HEK293 (cell line): ENCODE results near the gene ILF3.

Source experiments
- EGR2 ChIP-seq: fragments of 450-650 bp; formaldehyde crosslinking; IDR thresholded peaks from 2 replicates; pipeline ENCODE4 v1.5.1; 2016; ENCODE audit warnings: low read depth, missing biosample characterization, missing genetic modification characterization
- GLI4 ChIP-seq: fragments of 450-650 bp; formaldehyde crosslinking; IDR thresholded peaks from 2 replicates; pipeline ENCODE4 v1.5.1; 2016; ENCODE audit warnings: missing biosample characterization, missing genetic modification characterization
- OSR2 ChIP-seq: fragments of 450-650 bp; formaldehyde crosslinking; IDR thresholded peaks from 2 replicates; pipeline ENCODE4 v1.5.1; 2016; ENCODE audit warnings: missing biosample characterization, missing genetic modification characterization
- YY2 ChIP-seq: fragments of 450-650 bp; formaldehyde crosslinking; IDR thresholded peaks from 2 replicates; pipeline ENCODE4 v1.5.1; 2016; ENCODE audit warnings: missing biosample characterization, missing genetic modification characterization
- ZNF133 ChIP-seq: fragments of 450-650 bp; formaldehyde crosslinking; IDR thresholded peaks from 2 replicates; pipeline ENCODE4 v1.5.1; 2016; ENCODE audit warnings: missing biosample characterization, missing genetic modification characterization
- ZNF248 ChIP-seq: fragments of 450-650 bp; formaldehyde crosslinking; IDR thresholded peaks from 2 replicates; pipeline ENCODE4 v1.5.1; 2017; ENCODE audit warnings: missing biosample characterization, missing genetic modification characterization
- ZNF404 ChIP-seq: fragments of 450-650 bp; formaldehyde crosslinking; IDR thresholded peaks from 2 replicates; pipeline ENCODE4 v1.5.1; 2017; ENCODE audit warnings: missing biosample characterization, missing genetic modification characterization
- ZNF654 ChIP-seq: fragments of 450-650 bp; formaldehyde crosslinking; IDR thresholded peaks from 2 replicates; pipeline ENCODE4 v1.5.1; 2016; ENCODE audit warnings: low read depth, missing biosample characterization, missing genetic modification characterization
- ZNF791 ChIP-seq: fragments of 450-650 bp; formaldehyde crosslinking; IDR thresholded peaks from 2 replicates; pipeline ENCODE4 v1.5.1; 2016; ENCODE audit warnings: missing biosample characterization, missing genetic modification characterization
- TF ChIP-seq, protein P1 (sequence below): fragments of 450-650 bp; formaldehyde crosslinking; IDR thresholded peaks from 2 replicates; pipeline ENCODE4 v1.5.1; 2016; ENCODE audit warnings: missing biosample characterization, missing genetic modification characterization
- TF ChIP-seq, protein P2 (sequence below): fragments of 450-650 bp; formaldehyde crosslinking; conservative IDR thresholded peaks from 2 replicates; pipeline ENCODE4 v1.5.1; 2016; ENCODE audit warnings: low read depth, missing biosample characterization, missing genetic modification characterization
- TF ChIP-seq, protein P3 (sequence below): fragments of 450-650 bp; formaldehyde crosslinking; IDR thresholded peaks from 2 replicates; pipeline ENCODE4 v1.5.1; 2016; ENCODE audit warnings: missing biosample characterization, missing genetic modification characterization
- TF ChIP-seq, protein P4 (sequence below): fragments of 450-650 bp; formaldehyde crosslinking; IDR thresholded peaks from 2 replicates; pipeline ENCODE4 v1.5.1; 2016; ENCODE audit warnings: missing biosample characterization, missing genetic modification characterization
- TF ChIP-seq, protein P5 (sequence below): fragments of 450-650 bp; formaldehyde crosslinking; IDR thresholded peaks from 2 replicates; pipeline ENCODE4 v1.5.1; 2016; ENCODE audit warnings: missing biosample characterization, missing genetic modification characterization, low read depth
- TF ChIP-seq, protein P6 (sequence below): fragments of 450-650 bp; formaldehyde crosslinking; IDR thresholded peaks from 2 replicates; pipeline ENCODE4 v1.5.1; 2016; ENCODE audit warnings: missing biosample characterization, missing genetic modification characterization
- TF ChIP-seq, protein P7 (sequence below): fragments of 450-650 bp; formaldehyde crosslinking; IDR thresholded peaks from 2 replicates; pipeline ENCODE4 v1.5.0; 2017; ENCODE audit warnings: missing biosample characterization, missing genetic modification characterization, borderline replicate concordance
- TF ChIP-seq, protein P8 (sequence below): fragments of 450-650 bp; formaldehyde crosslinking; IDR thresholded peaks from 2 replicates; pipeline ENCODE4 v1.5.1; 2016; ENCODE audit warnings: missing biosample characterization, missing genetic modification characterization

Gene ILF3

DNA sequence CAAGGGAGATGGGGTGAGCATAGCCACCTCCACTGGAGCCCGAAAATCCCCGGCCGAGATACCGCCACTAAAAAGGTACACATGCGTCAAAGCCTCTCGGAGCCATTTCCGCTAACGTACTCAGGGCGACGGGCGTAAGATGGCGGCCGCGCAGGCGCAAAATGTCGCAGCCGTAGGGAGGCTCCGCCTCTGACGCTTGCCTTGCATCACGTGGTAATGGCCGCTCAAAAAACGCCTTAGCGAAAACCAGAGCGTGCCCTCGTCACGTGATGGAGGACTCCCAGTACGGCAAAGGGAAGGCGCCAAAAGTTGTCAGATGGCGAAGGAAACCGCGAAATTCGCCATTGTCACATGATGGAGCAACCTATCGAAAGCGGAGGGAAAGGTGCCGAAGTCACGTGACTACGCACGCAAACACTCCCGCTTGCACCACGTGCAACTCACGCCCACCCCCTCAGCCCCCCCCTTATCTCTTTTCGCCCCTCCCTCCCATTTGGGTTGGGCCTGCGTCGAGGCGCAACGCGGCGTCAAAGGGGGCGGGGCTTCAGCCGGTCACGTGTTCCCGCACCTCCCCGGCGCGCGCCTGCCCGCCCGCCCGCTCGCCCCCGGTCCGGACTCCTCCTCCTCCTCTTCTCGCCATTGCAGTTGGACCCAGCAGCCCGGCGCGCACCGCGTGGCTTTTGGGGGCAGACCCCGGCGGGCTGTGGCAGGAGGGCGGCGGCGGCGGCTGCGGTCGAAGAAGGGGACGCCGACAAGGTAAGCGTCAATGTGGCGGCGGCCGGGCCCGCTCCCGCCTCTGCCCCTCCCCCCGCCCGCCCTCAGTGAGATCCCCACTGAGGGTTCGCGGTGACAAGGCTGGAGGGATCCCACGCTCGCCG, at the start of gene ILF3 (continued):
- TF ChIP-seq, protein P1, sequence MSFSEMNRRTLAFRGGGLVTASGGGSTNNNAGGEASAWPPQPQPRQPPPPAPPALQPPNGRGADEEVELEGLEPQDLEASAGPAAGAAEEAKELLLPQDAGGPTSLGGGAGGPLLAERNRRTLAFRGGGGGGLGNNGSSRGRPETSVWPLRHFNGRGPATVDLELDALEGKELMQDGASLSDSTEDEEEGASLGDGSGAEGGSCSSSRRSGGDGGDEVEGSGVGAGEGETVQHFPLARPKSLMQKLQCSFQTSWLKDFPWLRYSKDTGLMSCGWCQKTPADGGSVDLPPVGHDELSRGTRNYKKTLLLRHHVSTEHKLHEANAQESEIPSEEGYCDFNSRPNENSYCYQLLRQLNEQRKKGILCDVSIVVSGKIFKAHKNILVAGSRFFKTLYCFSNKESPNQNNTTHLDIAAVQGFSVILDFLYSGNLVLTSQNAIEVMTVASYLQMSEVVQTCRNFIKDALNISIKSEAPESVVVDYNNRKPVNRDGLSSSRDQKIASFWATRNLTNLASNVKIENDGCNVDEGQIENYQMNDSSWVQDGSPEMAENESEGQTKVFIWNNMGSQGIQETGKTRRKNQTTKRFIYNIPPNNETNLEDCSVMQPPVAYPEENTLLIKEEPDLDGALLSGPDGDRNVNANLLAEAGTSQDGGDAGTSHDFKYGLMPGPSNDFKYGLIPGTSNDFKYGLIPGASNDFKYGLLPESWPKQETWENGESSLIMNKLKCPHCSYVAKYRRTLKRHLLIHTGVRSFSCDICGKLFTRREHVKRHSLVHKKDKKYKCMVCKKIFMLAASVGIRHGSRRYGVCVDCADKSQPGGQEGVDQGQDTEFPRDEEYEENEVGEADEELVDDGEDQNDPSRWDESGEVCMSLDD (tag by site-specific recombination) = peak; percentile 85
- TF ChIP-seq YY2 (tag by site-specific recombination) = peak; percentile 96
- TF ChIP-seq OSR2 (tag by site-specific recombination) = no peak; the same call in 1 of the 2 replicates
- TF ChIP-seq, protein P2, sequence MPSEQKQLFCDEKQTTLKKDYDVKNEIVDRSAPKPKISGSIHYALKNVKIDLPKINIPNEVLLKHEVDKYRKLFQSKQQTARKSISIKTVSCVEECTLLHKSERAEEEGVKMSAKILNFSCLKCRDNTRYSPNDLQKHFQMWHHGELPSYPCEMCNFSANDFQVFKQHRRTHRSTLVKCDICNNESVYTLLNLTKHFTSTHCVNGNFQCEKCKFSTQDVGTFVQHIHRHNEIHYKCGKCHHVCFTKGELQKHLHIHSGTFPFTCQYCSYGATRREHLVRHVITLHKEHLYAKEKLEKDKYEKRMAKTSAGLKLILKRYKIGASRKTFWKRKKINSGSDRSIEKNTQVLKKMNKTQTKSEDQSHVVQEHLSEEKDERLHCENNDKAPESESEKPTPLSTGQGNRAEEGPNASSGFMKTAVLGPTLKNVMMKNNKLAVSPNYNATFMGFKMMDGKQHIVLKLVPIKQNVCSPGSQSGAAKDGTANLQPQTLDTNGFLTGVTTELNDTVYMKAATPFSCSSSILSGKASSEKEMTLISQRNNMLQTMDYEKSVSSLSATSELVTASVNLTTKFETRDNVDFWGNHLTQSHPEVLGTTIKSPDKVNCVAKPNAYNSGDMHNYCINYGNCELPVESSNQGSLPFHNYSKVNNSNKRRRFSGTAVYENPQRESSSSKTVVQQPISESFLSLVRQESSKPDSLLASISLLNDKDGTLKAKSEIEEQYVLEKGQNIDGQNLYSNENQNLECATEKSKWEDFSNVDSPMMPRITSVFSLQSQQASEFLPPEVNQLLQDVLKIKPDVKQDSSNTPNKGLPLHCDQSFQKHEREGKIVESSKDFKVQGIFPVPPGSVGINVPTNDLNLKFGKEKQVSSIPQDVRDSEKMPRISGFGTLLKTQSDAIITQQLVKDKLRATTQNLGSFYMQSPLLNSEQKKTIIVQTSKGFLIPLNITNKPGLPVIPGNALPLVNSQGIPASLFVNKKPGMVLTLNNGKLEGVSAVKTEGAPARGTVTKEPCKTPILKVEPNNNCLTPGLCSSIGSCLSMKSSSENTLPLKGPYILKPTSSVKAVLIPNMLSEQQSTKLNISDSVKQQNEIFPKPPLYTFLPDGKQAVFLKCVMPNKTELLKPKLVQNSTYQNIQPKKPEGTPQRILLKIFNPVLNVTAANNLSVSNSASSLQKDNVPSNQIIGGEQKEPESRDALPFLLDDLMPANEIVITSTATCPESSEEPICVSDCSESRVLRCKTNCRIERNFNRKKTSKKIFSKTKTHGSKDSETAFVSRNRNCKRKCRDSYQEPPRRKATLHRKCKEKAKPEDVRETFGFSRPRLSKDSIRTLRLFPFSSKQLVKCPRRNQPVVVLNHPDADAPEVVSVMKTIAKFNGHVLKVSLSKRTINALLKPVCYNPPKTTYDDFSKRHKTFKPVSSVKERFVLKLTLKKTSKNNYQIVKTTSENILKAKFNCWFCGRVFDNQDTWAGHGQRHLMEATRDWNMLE (tag by site-specific recombination) = peak; percentile 63
- peak; percentile 77 for TF ChIP-seq EGR2 (tag by site-specific recombination)
- TF ChIP-seq, protein P3, sequence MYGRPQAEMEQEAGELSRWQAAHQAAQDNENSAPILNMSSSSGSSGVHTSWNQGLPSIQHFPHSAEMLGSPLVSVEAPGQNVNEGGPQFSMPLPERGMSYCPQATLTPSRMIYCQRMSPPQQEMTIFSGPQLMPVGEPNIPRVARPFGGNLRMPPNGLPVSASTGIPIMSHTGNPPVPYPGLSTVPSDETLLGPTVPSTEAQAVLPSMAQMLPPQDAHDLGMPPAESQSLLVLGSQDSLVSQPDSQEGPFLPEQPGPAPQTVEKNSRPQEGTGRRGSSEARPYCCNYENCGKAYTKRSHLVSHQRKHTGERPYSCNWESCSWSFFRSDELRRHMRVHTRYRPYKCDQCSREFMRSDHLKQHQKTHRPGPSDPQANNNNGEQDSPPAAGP (tag by site-specific recombination) = peak; percentile 99
- no peak for TF ChIP-seq GLI4 (tag by site-specific recombination)
- no peak for TF ChIP-seq ZNF404 (tag by site-specific recombination)
- TF ChIP-seq, protein P4, sequence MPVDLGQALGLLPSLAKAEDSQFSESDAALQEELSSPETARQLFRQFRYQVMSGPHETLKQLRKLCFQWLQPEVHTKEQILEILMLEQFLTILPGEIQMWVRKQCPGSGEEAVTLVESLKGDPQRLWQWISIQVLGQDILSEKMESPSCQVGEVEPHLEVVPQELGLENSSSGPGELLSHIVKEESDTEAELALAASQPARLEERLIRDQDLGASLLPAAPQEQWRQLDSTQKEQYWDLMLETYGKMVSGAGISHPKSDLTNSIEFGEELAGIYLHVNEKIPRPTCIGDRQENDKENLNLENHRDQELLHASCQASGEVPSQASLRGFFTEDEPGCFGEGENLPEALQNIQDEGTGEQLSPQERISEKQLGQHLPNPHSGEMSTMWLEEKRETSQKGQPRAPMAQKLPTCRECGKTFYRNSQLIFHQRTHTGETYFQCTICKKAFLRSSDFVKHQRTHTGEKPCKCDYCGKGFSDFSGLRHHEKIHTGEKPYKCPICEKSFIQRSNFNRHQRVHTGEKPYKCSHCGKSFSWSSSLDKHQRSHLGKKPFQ (tag by site-specific recombination) = peak; percentile 83
- no peak for TF ChIP-seq ZNF654 (tag by site-specific recombination)
- TF ChIP-seq ZNF248 (tag by site-specific recombination) = no peak
- TF ChIP-seq, protein P5, sequence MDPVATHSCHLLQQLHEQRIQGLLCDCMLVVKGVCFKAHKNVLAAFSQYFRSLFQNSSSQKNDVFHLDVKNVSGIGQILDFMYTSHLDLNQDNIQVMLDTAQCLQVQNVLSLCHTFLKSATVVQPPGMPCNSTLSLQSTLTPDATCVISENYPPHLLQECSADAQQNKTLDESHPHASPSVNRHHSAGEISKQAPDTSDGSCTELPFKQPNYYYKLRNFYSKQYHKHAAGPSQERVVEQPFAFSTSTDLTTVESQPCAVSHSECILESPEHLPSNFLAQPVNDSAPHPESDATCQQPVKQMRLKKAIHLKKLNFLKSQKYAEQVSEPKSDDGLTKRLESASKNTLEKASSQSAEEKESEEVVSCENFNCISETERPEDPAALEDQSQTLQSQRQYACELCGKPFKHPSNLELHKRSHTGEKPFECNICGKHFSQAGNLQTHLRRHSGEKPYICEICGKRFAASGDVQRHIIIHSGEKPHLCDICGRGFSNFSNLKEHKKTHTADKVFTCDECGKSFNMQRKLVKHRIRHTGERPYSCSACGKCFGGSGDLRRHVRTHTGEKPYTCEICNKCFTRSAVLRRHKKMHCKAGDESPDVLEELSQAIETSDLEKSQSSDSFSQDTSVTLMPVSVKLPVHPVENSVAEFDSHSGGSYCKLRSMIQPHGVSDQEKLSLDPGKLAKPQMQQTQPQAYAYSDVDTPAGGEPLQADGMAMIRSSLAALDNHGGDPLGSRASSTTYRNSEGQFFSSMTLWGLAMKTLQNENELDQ (tag by site-specific recombination) = no peak
- TF ChIP-seq, protein P6, sequence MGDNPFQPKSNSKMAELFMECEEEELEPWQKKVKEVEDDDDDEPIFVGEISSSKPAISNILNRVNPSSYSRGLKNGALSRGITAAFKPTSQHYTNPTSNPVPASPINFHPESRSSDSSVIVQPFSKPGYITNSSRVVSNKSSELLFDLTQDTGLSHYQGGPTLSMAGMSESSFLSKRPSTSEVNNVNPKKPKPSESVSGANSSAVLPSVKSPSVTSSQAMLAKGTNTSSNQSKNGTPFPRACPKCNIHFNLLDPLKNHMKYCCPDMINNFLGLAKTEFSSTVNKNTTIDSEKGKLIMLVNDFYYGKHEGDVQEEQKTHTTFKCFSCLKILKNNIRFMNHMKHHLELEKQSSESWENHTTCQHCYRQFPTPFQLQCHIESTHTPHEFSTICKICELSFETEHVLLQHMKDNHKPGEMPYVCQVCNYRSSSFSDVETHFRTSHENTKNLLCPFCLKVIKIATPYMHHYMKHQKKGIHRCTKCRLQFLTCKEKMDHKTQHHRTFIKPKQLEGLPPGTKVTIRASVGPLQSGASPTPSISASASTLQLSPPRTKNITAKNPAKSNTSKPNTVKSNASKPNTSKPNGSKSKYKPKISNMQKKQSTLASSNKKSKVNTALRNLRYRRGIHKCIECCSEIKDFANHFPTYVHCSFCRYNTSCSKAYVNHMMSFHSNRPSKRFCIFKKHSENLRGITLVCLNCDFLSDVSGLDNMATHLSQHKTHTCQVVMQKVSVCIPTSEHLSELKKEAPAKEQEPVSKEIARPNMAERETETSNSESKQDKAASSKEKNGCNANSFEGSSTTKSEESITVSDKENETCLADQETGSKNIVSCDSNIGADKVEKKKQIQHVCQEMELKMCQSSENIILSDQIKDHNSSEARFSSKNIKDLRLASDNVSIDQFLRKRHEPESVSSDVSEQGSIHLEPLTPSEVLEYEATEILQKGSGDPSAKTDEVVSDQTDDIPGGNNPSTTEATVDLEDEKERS (tag by site-specific recombination) = no peak; the same call in 1 of the 2 replicates
- TF ChIP-seq, protein P7, sequence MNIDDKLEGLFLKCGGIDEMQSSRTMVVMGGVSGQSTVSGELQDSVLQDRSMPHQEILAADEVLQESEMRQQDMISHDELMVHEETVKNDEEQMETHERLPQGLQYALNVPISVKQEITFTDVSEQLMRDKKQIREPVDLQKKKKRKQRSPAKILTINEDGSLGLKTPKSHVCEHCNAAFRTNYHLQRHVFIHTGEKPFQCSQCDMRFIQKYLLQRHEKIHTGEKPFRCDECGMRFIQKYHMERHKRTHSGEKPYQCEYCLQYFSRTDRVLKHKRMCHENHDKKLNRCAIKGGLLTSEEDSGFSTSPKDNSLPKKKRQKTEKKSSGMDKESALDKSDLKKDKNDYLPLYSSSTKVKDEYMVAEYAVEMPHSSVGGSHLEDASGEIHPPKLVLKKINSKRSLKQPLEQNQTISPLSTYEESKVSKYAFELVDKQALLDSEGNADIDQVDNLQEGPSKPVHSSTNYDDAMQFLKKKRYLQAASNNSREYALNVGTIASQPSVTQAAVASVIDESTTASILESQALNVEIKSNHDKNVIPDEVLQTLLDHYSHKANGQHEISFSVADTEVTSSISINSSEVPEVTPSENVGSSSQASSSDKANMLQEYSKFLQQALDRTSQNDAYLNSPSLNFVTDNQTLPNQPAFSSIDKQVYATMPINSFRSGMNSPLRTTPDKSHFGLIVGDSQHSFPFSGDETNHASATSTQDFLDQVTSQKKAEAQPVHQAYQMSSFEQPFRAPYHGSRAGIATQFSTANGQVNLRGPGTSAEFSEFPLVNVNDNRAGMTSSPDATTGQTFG = no peak
- TF ChIP-seq, protein P8, sequence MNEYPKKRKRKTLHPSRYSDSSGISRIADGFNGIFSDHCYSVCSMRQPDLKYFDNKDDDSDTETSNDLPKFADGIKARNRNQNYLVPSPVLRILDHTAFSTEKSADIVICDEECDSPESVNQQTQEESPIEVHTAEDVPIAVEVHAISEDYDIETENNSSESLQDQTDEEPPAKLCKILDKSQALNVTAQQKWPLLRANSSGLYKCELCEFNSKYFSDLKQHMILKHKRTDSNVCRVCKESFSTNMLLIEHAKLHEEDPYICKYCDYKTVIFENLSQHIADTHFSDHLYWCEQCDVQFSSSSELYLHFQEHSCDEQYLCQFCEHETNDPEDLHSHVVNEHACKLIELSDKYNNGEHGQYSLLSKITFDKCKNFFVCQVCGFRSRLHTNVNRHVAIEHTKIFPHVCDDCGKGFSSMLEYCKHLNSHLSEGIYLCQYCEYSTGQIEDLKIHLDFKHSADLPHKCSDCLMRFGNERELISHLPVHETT = peak; percentile 98
- no peak for TF ChIP-seq ZNF791
- TF ChIP-seq ZNF133 = no peak
